SK-N-SH (cell line): ENCODE data around the gene SLC22A15. TPM values are rescaled to one million over a fixed set of nuclear protein-coding genes. Genes with fewer than 3 reads are reported as not detected.

Experiments
- CTCF ChIA-PET: fragments of 300-600, 350-600 bp; formaldehyde crosslinking; extraction: SDS; loops from one replicate; lab custom pipeline; 2021; lab: Yijun Ruan, JAX
- POLR2A ChIA-PET: fragments of 350-600 bp; sonication (Branson Sonifier 250); formaldehyde crosslinking; extraction: SDS; loops from one replicate; lab custom pipeline; 2020; ENCODE audit warnings: antibody characterized with exemption, inconsistent platforms; lab: Yijun Ruan, JAX
- DNase-seq: peaks from one replicate; pipeline ENCODE4 v3.0.0; 2012
- H2AFZ ChIP-seq: fragments of 200-600 bp; sonication (generic); 2 replicates; pipeline ENCODE4 v1.8.1; 2016; ENCODE audit warnings: antibody characterized with exemption, mild to moderate bottlenecking, low read depth
- H3F3A ChIP-seq: fragments of 200-600 bp; sonication (generic); replicated peaks from 2 replicates; pipeline ENCODE3; 2016; ENCODE audit warnings: antibody characterized with exemption, mild to moderate bottlenecking; ENCODE audit not compliant: insufficient read depth
- H3K27ac ChIP-seq, 2 experiments: fragments of 200-500 bp in 1 of 2; fragments of 200-600 bp in 1 of 2; sonication (Bioruptor generic) in 1 of 2; sonication (generic), shearing (Covaris generic) in 1 of 2; 2 replicates each; pipeline versions ENCODE4 v1.5.1 to v1.6.1; 2014 to 2016; ENCODE audit warnings: low read depth in 2 of 2, inconsistent platforms in 1 of 2, low read length in 1 of 2, mild to moderate bottlenecking in 1 of 2, mixed read lengths in 1 of 2
- H3K27me3 ChIP-seq: fragments of 200-600 bp; sonication (generic), shearing (Covaris generic); 2 replicates; pipeline ENCODE4 v1.6.1; 2016; ENCODE audit warnings: mixed run types; ENCODE audit not compliant: insufficient read depth
- H3K36me3 ChIP-seq, 2 experiments: fragments of 200-500 bp in 1 of 2; fragments of 200-600 bp in 1 of 2; sonication (Bioruptor generic) in 1 of 2; sonication (generic) in 1 of 2; replicated peaks in 1 of 2; 2 replicates each; pipeline versions ENCODE3 to v1.5.1; 2014 to 2016; ENCODE audit warnings: low read length in 1 of 2, mild to moderate bottlenecking in 1 of 2; ENCODE audit not compliant: insufficient read depth in 2 of 2, control insufficient read depth in 1 of 2
- H3K4me1 ChIP-seq, 2 experiments: fragments of 200-500 bp in 1 of 2; fragments of 200-600 bp in 1 of 2; sonication (Bioruptor generic) in 1 of 2; sonication (generic), shearing (Covaris generic) in 1 of 2; 2 replicates each; pipeline versions ENCODE4 v1.5.1 to v1.6.1; 2014 to 2016; ENCODE audit warnings: low read depth in 1 of 2, low read length in 1 of 2, mixed run types in 1 of 2; ENCODE audit not compliant: insufficient read depth in 2 of 2, control insufficient read depth in 1 of 2
- H3K4me2 ChIP-seq: fragments of 200-600 bp; sonication (generic), shearing (Covaris generic); 2 replicates; pipeline ENCODE4 v1.6.1; 2017; ENCODE audit warnings: mixed run types
- H3K4me3 ChIP-seq, 2 experiments: fragments of 200-500 bp in 1 of 2; fragments of 200-600 bp in 1 of 2; sonication (Bioruptor generic) in 1 of 2; sonication (generic), shearing (Covaris generic) in 1 of 2; 2 replicates each; pipeline versions ENCODE4 v1.5.1 to v1.8.1; 2014 to 2016; ENCODE audit warnings: low read depth in 2 of 2, inconsistent platforms in 1 of 2, low read length in 1 of 2, mild to moderate bottlenecking in 1 of 2, mixed read lengths in 1 of 2, moderate library complexity in 1 of 2
- H3K79me2 ChIP-seq: fragments of 200-600 bp; sonication (generic); 2 replicates; pipeline ENCODE4 v1.8.1; 2017; ENCODE audit warnings: mild to moderate bottlenecking; ENCODE audit not compliant: insufficient read depth
- H3K9ac ChIP-seq: fragments of 200-600 bp; sonication (generic); 2 replicates; pipeline ENCODE4 v1.6.1; 2017; ENCODE audit warnings: mixed run types
- H3K9me2 ChIP-seq: fragments of 200-600 bp; sonication (generic); 2 replicates; pipeline ENCODE4 v1.6.1; 2017; ENCODE audit warnings: mixed run types
- H3K9me3 ChIP-seq: fragments of 200-600 bp; sonication (generic); 2 replicates; pipeline ENCODE4 v1.6.1; 2017; ENCODE audit warnings: mixed run types, mild to moderate bottlenecking, moderate library complexity
- H4K20me1 ChIP-seq: fragments of 200-600 bp; sonication (generic); 2 replicates; pipeline ENCODE4 v1.6.1; 2017; ENCODE audit warnings: mild to moderate bottlenecking, mixed run types; ENCODE audit not compliant: insufficient read depth
- EZH2phosphoT487 ChIP-seq: fragments of 200-600 bp; sonication (generic); IDR thresholded peaks from 2 replicates; pipeline ENCODE4 v1.6.1; 2017; ENCODE audit warnings: low read depth, mixed run types, mild to moderate bottlenecking, antibody characterized with exemption, moderate library complexity, borderline replicate concordance
- GABPA ChIP-seq: IDR thresholded peaks from 2 replicates; pipeline ENCODE4 v1.4.0; 2012; ENCODE audit warnings: low read depth, mild to moderate bottlenecking
- GATA2 ChIP-seq: sonication (generic); formaldehyde crosslinking; IDR thresholded peaks from 2 replicates; pipeline ENCODE4 v1.5.0; 2020; ENCODE audit warnings: mild to moderate bottlenecking, missing genetic modification reagents
- MXI1 ChIP-seq: IDR thresholded peaks from 2 replicates; pipeline ENCODE4 v1.6.1; 2012; ENCODE audit warnings: mild to moderate bottlenecking, low read depth, low read length, improper control_type of control experiment
- PBX3 ChIP-seq: IDR thresholded peaks from 2 replicates; pipeline ENCODE4; 2012
- POLR2AphosphoS5 ChIP-seq: IDR thresholded peaks from 2 replicates; pipeline ENCODE4 v1.6.1; 2012; ENCODE audit warnings: low read depth, low read length
- RAD21 ChIP-seq: IDR thresholded peaks from 2 replicates; pipeline ENCODE4 v1.6.1; 2012; ENCODE audit warnings: mild to moderate bottlenecking, low read length
- RCOR1 ChIP-seq: fragments of 150-350 bp; IDR thresholded peaks from 2 replicates; pipeline ENCODE4 v1.6.1; 2017; ENCODE audit warnings: antibody characterized with exemption, low read length
- SIN3A ChIP-seq: IDR thresholded peaks from 2 replicates; pipeline ENCODE4 v1.6.1; 2012; ENCODE audit warnings: low read depth, mild to moderate bottlenecking, low read length, moderate library complexity, borderline replicate concordance
- TCF12 ChIP-seq: IDR thresholded peaks from 2 replicates; pipeline ENCODE4 v1.4.0; 2012
- USF1 ChIP-seq: IDR thresholded peaks from 2 replicates; pipeline ENCODE4 v1.4.0; 2012; ENCODE audit warnings: low read depth, borderline replicate concordance
- WGBS: methylation state at CpG from one replicate; pipeline ENCODE4 v1.1.6; 2017; ENCODE audit warnings: low lambda C conversion rate; 5-methylcytosine and 5-hydroxymethylcytosine counted together
- polyA plus RNA-seq, 3 experiments: library from polyadenylated mRNA; depleted of rRNA; stranded (reverse); fragments of >200 nt; gene quantifications; 2 replicates each; pipeline ENCODE4 v1.2.3, GENCODE V29; 2012
- TF ChIP-seq, protein P1 (sequence below): IDR thresholded peaks from 2 replicates; pipeline ENCODE4 v1.4.0; 2012; ENCODE audit warnings: low read depth

SLC22A15 gene
- polyA plus RNA-seq, 1 of the 3 experiments (the other 2 are of a cell fraction): 0.13 TPM

- Histone ChIP-seq H3K4me1 (no peaks in the 10 kb centered on the region), H3K4me2 (no peak overlapping the region), H3K9ac (no peak overlapping the region), H3K9me3 (no peaks in the 10 kb centered on the region), H3K27ac (no peak overlapping the region), H2AFZ (no peak overlapping the region), H3K36me3 (no peaks in the 10 kb centered on the region), H3K27me3 (no peaks in the 10 kb centered on the region), H3K79me2 (no peaks in the 10 kb centered on the region), H3K9me2 (no peaks in the 10 kb centered on the region), H3F3A (no peaks in the 10 kb centered on the region), H4K20me1 (no peaks in the 10 kb centered on the region), H3K4me3 (no peak overlapping the region)
- TF ChIP-seq RCOR1 (no peak), PBX3 (no peak), GATA2 (CRISPR knock-in tag) (no peak), SIN3A (no peak), MXI1 (no peak), RAD21 (no peak), GABPA (no peak), EZH2phosphoT487 (no peak)
- TF ChIP-seq, protein P1, sequence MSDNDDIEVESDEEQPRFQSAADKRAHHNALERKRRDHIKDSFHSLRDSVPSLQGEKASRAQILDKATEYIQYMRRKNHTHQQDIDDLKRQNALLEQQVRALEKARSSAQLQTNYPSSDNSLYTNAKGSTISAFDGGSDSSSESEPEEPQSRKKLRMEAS: no peak
- 16% methylated on average over 1 of the region's 1 CpG for WGBS
- no peak for DNase-seq
- ChIA-PET CTCF (interaction anchor here (1.4 kb wide), 1 partner anchor 28 kb away, joined by 7 read pairs; no protein-coding TSS in a partner anchor), POLR2A (no interaction called here)
These were observed 23.1 kb upstream of the SLC22A15 start for GRCh38 chr1:115953180-115953579.

DNA sequence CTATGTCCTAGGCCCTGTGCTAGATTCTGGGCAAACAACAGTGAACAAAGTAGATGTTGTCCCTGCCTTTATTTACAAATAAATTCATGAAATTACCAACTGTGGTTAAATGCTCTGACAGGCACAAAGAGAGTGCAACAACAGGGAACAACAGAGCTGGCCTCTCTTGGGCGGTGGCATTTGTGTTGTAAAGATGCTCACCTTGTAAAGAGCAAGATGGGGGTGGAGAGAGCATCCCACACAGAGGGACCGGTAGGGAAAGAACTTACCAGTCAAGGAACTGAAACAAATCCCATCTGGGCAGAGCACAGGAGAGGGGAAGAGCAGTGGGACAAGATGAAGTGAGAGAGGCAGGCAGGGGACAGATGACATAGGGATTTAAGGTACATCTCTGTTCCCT, 21.6 kb upstream of the SLC22A15 start:
- Histone ChIP-seq H3K4me2 (no peak overlapping the region), H3K9me3 (no peaks in the 10 kb centered on the region), H3K4me3 (no peak overlapping the region), H3F3A (no peaks in the 10 kb centered on the region)
- TF ChIP-seq GABPA (no peak), TCF12 (no peak), POLR2AphosphoS5 (no peak), USF1 (no peak)
- TF ChIP-seq, all 33 proteins: peak for 0
- no peaks in the 10 kb centered on the region for H3K4me1 ChIP-seq
- ChIA-PET CTCF (interaction anchor here (1.4 kb wide), 1 partner anchor 27 kb away, joined by 7 read pairs; no protein-coding TSS in a partner anchor), POLR2A (no interaction called here)
- DNase-seq: no peak
- H3K9me2 ChIP-seq: no peaks in the 10 kb centered on the region
- 33% methylated on average over 2 of the region's 2 CpGs for WGBS
- H3K9ac ChIP-seq: no peak overlapping the region
- no peak overlapping the region for H2AFZ ChIP-seq
- no peak overlapping the region for H3K27ac ChIP-seq
- H4K20me1 ChIP-seq: no peaks in the 10 kb centered on the region
- no peaks in the 10 kb centered on the region for H3K27me3 ChIP-seq
- H3K36me3 ChIP-seq: no peaks in the 10 kb centered on the region
- no peaks in the 10 kb centered on the region for H3K79me2 ChIP-seq
